22Rv1 (cell line): ENCODE results near the gene PDE2A.

ENCODE experiments used
- H3K27ac ChIP-seq: fragments of 450-650 bp; 2 replicates; pipeline ENCODE4 v1.5.1; 2017
- ZFX ChIP-seq: fragments of 450-650 bp; IDR thresholded peaks from 2 replicates; pipeline ENCODE4 v1.6.1; 2017; ENCODE audit warnings: antibody characterized with exemption, borderline replicate concordance
- TF ChIP-seq, protein P1 (sequence below): fragments of 450-650 bp; IDR thresholded peaks from 2 replicates; pipeline ENCODE4 v1.5.1; 2017; ENCODE audit warnings: mild to moderate bottlenecking

PDE2A gene

DNA sequence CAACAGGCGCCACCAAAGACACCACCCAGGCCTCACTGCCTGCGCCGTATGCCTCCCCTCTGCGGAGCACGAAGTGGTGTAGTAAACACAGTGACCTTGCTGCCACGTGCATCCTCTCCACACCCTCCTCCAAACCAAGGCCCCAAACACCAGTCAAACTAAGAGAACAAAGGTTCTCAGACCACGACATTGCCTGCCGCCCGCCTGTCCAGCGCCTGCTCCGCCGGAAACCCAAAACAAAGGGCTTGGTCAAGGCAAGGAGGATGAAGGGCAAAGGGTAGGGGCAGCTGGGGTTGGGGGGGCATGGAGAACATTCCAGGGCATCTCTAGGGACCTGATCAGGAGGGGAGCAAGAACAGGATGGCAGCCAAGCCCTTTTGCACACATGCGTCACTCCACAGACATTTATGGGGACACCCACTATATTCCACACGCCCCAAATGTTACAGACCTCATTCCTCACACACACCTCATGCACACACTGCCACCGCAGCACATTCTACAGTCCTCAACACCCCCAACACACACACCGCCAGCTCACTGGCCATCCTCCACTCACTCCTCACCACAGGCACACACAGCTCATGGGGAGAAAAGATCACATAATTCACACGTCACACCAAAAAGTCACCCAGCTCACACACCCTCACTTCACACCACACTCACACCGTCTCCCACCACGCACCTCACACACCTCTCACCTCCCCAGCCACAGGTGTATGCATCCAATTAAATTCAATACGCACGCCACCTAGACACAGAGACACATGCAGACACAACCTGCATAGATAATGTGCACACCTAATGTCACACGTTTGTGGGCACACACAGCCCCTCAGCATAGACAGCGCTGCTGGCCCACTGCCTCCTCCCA lies 34.5 kb downstream of the PDE2A start:
- TF ChIP-seq ZFX, result no peak
- TF ChIP-seq, protein P1, sequence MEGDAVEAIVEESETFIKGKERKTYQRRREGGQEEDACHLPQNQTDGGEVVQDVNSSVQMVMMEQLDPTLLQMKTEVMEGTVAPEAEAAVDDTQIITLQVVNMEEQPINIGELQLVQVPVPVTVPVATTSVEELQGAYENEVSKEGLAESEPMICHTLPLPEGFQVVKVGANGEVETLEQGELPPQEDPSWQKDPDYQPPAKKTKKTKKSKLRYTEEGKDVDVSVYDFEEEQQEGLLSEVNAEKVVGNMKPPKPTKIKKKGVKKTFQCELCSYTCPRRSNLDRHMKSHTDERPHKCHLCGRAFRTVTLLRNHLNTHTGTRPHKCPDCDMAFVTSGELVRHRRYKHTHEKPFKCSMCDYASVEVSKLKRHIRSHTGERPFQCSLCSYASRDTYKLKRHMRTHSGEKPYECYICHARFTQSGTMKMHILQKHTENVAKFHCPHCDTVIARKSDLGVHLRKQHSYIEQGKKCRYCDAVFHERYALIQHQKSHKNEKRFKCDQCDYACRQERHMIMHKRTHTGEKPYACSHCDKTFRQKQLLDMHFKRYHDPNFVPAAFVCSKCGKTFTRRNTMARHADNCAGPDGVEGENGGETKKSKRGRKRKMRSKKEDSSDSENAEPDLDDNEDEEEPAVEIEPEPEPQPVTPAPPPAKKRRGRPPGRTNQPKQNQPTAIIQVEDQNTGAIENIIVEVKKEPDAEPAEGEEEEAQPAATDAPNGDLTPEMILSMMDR, result no peak

DNA sequence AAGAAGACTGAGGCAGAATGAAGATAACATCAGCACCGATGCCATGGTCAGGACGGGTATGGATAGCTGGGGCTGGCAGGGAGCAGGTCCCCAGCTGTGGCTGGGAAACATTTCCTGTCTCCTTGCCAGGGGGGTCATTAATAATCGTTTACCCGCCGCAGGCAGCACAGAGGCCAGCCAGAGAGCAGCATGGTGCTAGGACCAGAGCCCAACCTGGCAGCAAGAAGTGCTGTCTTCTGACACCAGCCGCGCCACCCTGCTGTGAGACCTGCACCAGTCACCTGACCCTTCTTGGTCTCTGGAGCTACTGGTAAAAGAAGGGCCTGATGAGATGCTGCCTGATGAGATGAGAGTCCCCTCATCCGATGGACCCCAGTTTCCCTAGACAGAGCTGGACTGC lies 36.3 kb downstream of the PDE2A start:
- H3K27ac ChIP-seq, result no peak overlapping the region
- TF ChIP-seq, protein P1, result no peak
- no peak for TF ChIP-seq ZFX

More for the DNA sequence above, 34.5 kb downstream of the PDE2A start:
- no peak overlapping the region for H3K27ac ChIP-seq

DNA sequence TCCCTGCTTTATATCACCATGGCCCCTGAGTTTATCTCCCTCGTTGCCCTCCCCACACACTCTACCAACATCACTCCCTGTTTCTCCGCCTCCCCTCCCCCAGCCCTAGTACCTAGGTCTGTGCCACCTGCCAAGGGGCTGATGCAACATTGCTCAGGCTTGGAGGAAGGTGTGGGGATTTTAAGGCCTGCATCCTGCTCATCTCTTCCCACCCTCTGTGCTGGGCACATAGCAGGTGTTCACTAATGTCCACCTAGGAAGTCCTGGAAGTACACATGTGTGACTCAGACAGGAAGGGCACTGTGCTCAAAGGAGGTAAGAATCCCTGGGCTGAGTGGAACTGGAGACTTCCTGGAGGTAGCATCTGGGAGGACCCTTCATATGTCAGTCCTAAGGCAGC lies 37.0 kb downstream of the PDE2A start:
- no peak overlapping the region for H3K27ac ChIP-seq
- TF ChIP-seq, protein P1, result no peak
- TF ChIP-seq ZFX, result no peak

DNA sequence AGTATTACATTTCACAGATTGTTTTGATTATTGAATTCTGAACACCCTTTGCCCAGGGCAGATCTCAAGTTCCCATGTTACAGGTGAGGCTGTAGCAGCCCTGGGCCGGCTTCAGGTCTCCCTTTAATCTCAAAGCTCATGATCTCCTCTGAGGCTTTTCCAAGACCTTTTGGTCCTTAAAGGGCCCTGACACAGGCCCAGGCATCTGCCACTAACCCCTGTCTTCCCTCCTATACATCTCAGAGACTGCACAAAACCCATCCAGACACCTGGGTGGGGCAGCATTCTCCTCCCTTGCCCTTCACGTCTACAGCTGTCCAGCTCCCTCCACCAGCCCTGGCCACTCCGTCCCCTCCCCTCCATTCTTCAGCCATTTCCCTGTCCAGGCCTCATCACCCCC lies 37.8 kb downstream of the PDE2A start:
- H3K27ac ChIP-seq, result no peak overlapping the region

DNA sequence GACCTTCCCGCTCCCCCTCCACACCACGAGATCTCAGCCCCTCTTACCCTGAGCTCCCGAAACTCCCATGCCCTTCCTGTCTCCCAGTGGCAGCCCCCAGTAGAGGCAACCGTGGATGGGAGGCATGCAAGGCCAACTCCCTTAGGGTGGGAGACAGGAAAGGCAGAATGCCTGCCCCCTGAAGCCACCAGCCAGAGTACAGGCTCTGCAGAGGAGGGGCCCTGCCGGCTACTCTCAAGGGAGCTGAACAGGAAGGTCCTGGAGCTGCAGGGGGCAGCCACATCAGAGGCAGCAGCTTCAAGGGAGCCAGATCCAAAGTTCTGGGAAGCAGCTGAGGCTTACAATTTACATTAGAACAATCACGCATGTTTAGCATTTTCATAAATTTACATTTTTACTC lies 38.3 kb downstream of the PDE2A start:
- TF ChIP-seq, protein P1, result no peak
- H3K27ac ChIP-seq, result no peak overlapping the region

More for the DNA sequence above, 37.8 kb downstream of the PDE2A start:
- TF ChIP-seq, protein P1, result no peak
- no peak for TF ChIP-seq ZFX

DNA sequence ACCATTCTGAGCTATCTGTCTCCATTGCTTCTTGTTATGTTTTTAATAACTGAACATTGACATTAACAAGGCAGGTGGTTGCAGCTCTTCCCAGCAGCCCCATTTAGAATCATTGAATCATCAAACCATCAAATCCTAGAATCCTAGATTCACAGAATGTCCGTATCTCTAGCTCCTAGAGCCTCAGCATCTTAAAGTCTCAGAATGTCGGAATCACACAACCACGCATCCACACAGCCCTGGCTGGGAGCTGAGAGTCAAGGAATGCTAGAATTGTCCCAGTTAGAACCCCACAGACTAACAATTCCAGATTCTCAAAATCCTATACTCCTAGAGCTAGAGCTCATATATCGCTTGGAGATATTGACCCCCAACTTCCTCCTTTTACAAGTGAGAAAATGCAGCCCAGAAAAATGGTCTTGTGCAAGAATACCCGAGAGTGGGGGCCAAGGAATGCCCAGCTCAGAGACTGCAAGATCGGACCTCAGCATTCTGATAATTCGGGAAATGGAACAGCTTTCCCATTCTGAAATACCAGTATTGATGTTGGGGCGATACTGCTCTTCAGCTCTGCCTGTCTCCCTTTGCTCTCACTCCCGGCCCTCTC lies 38.8 kb downstream of the PDE2A start:
- H3K27ac ChIP-seq, result no peak overlapping the region
- TF ChIP-seq, protein P1, result no peak

DNA sequence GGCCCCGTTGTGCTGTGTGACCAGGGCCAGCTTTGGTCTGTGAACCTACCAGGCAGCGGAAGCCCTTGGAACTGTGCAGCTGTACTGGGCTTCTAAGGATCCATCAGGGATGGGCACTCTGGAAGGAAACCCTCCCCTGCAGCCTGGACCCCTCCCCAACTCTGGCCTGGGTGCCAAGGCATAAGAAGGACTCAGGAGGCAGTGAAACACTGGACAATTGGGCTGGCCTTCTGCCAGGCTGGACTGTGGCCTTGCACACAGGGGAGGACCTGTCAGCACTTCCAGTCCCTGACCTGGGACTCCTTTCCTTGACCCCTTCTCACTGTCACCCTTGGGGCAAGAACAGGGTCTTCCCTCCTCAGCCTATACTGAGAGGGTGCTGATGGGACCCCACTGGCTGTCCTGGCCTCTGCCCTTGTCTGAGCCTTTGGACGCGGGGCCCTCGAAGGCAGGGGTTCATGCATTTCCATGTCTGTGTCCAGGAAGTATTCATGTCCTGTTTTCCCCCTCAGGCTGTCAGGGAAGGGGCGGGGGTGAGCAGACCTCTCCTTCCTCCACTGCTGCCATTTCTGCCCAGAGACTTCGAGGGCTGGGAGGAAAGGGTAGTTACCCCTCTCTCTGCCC lies 39.6 kb downstream of the PDE2A start:
- H3K27ac ChIP-seq, result no peak overlapping the region
- TF ChIP-seq ZFX, result no peak
- TF ChIP-seq, protein P1, result no peak
